B cell (primary cell): ENCODE measurements around the gene GIPR. TPM values are rescaled to one million over a fixed set of nuclear protein-coding genes. Genes with fewer than 3 reads are reported as not detected.

ENCODE experiments used
- ATAC-seq: fragments of 200-7000 bp; cut with Tn5 transposase; one replicate; pipeline ENCODE4 v1.10.0; 2021; ENCODE audit warnings: low read depth, mild to moderate bottlenecking, moderate number of reproducible peaks, moderate library complexity
- CTCF ChIA-PET: fragments of 350-600 bp; sonication (Branson Sonifier 250); formaldehyde crosslinking; loops from one replicate; lab custom pipeline; 2021; ENCODE audit warnings: antibody characterized with exemption, inconsistent platforms; lab: Charles Lee
- POLR2A ChIA-PET: fragments of 350-600 bp; sonication (Branson Sonifier 250); formaldehyde crosslinking; loops from one replicate; lab custom pipeline; 2021; ENCODE audit warnings: antibody characterized with exemption; lab: Charles Lee
- DNase-seq: peaks from one replicate; pipeline ENCODE4 v3.0.0; 2013
- H2AFZ ChIP-seq: 2 replicates; pipeline ENCODE4 v1.6.1; 2012; ENCODE audit warnings: mild to moderate bottlenecking, low read depth, low read length; ENCODE audit not compliant: insufficient read depth, poor library complexity, severe bottlenecking
- H3K27ac ChIP-seq, 2 donors: 1 replicate in 1 of 2; 2 replicates in 1 of 2; pipeline ENCODE4 v1.5.1; 2012 to 2013; ENCODE audit warnings: low read length in 2 of 2, mild to moderate bottlenecking in 2 of 2, moderate library complexity in 1 of 2
- H3K27me3 ChIP-seq, 4 experiments: fragments of 200-600 bp in 1 of 4; sonication (generic) in 1 of 4; replicated peaks in 1 of 4; 1 replicate in 2 of 4; 2 replicates in 2 of 4; pipeline versions ENCODE4 v1.6.1 to v1.7.0; 2013 to 2016; ENCODE audit warnings: low read length in 3 of 4, mild to moderate bottlenecking in 2 of 4, mixed read lengths in 1 of 4, moderate library complexity in 1 of 4; ENCODE audit not compliant: insufficient read depth in 4 of 4, control insufficient read depth in 3 of 4; ENCODE audit errors: control extremely low read depth in 1 of 4
- H3K36me3 ChIP-seq, 2 experiments: replicated peaks in 1 of 2; 1 replicate in 1 of 2; 2 replicates in 1 of 2; pipeline versions ENCODE4 v1.6.1 to v1.7.1; 2013; ENCODE audit warnings: low read length in 1 of 2; ENCODE audit not compliant: insufficient read depth in 2 of 2, control insufficient read depth in 1 of 2; ENCODE audit errors: control extremely low read depth in 1 of 2, extremely low read depth in 1 of 2
- H3K4me1 ChIP-seq, 2 donors: fragments of 200-600 bp in 1 of 2; sonication (generic) in 1 of 2; 1 replicate in 1 of 2; 2 replicates in 1 of 2; pipeline versions ENCODE4 v1.5.1 to v1.6.1; 2013 to 2017; ENCODE audit warnings: low read length in 2 of 2; ENCODE audit not compliant: control insufficient read depth in 2 of 2, insufficient read depth in 2 of 2
- H3K4me2 ChIP-seq: replicated peaks from 2 replicates; pipeline ENCODE3; 2012; ENCODE audit warnings: mild to moderate bottlenecking, low read depth, low read length; ENCODE audit not compliant: poor library complexity, severe bottlenecking
- H3K4me3 ChIP-seq, 5 experiments: fragments of 200-600 bp in 1 of 5; sonication (generic) in 1 of 5; 1 replicate in 3 of 5; 2 replicates in 2 of 5; pipeline versions ENCODE4 v1.5.1 to v1.7.0; 2011 to 2016; ENCODE audit warnings: low read length in 4 of 5, mild to moderate bottlenecking in 4 of 5, low read depth in 2 of 5, control low read depth in 1 of 5, moderate library complexity in 1 of 5; ENCODE audit not compliant: insufficient read depth in 1 of 5; ENCODE audit errors: control extremely low read depth in 1 of 5, extremely low read depth in 1 of 5
- H3K79me2 ChIP-seq: fragments of 200-600 bp; sonication (generic); one replicate; pipeline ENCODE4 v1.6.0; 2016; ENCODE audit warnings: low read length; ENCODE audit not compliant: control insufficient read depth, insufficient read depth
- H3K9ac ChIP-seq: fragments of 200-600 bp; sonication (generic); 2 replicates; pipeline ENCODE4 v1.6.1; 2017; ENCODE audit warnings: mild to moderate bottlenecking, low read length, moderate library complexity
- H3K9me3 ChIP-seq, 3 donors: one replicate each; pipeline versions ENCODE4 v1.6.1 to v1.7.1; 2013; ENCODE audit warnings: low read length in 2 of 3; ENCODE audit not compliant: control insufficient read depth in 2 of 3, insufficient read depth in 1 of 3; ENCODE audit errors: control extremely low read depth in 1 of 3
- H4K20me1 ChIP-seq: 2 replicates; pipeline ENCODE4 v1.6.0; 2012; ENCODE audit warnings: mild to moderate bottlenecking, low read length; ENCODE audit not compliant: insufficient read depth, control insufficient read depth, poor library complexity, severe bottlenecking
- H3K27ac Mint-ChIP-seq: one replicate; pipeline ENCODE4 v1.8.0; 2021; ENCODE audit warnings: mixed read lengths
- H3K27me3 Mint-ChIP-seq: one replicate; pipeline ENCODE4 v1.8.0; 2021; ENCODE audit warnings: mixed read lengths
- H3K4me1 Mint-ChIP-seq: one replicate; pipeline ENCODE4 v1.8.0; 2021; ENCODE audit warnings: mixed read lengths
- H3K4me3 Mint-ChIP-seq: one replicate; pipeline ENCODE4 v1.8.0; 2021; ENCODE audit warnings: mixed read lengths
- H3K9me3 Mint-ChIP-seq: one replicate; pipeline ENCODE4 v1.8.0; 2022; ENCODE audit warnings: mixed read lengths; ENCODE audit not compliant: insufficient read depth
- EZH2 ChIP-seq: IDR thresholded peaks from 2 replicates; pipeline ENCODE4 v1.6.1; 2012; ENCODE audit warnings: borderline replicate concordance, low read depth, mild to moderate bottlenecking, moderate library complexity, low read length; ENCODE audit not compliant: insufficient read depth, poor library complexity, severe bottlenecking
- WGBS: methylation state at CpG from one replicate; pipeline ENCODE4 v1.1.5; 2013; ENCODE audit warnings: missing lambda C conversion rate; ENCODE audit not compliant: insufficient coverage; 5-methylcytosine and 5-hydroxymethylcytosine counted together
- intact Hi-C: fragments of 100-400 bp; cut with micrococcal nuclease; formaldehyde crosslinking; loops from one replicate; pipeline ENCODE4 v1.10.0; 2022
- polyA plus RNA-seq: library from polyadenylated mRNA; depleted of rRNA; stranded (reverse); fragments of >200 nt; gene quantifications from 2 replicates; pipeline ENCODE4 v1.2.3, GENCODE V29; 2012
- total RNA-seq, 2 donors: library from RNA; stranded (reverse); fragments of 120-200 nt in 1 of 2; gene quantifications; 1 replicate in 1 of 2; 2 replicates in 1 of 2; pipeline versions ENCODE4 v1.2.3 to v1.2.4, GENCODE V29; 2013 to 2022
- TF ChIP-seq, protein P1 (sequence below): fragments of 200-600 bp; IDR thresholded peaks from one replicate; pipeline ENCODE4 v1.8.0; 2022; ENCODE audit warnings: antibody characterized with exemption, mild to moderate bottlenecking

The GIPR gene
- total and polyA plus RNA-seq, 2 donors (not counting 1 experiment from before 2014, with no cell fraction given) = 0.43 to 2.3 TPM

DNA sequence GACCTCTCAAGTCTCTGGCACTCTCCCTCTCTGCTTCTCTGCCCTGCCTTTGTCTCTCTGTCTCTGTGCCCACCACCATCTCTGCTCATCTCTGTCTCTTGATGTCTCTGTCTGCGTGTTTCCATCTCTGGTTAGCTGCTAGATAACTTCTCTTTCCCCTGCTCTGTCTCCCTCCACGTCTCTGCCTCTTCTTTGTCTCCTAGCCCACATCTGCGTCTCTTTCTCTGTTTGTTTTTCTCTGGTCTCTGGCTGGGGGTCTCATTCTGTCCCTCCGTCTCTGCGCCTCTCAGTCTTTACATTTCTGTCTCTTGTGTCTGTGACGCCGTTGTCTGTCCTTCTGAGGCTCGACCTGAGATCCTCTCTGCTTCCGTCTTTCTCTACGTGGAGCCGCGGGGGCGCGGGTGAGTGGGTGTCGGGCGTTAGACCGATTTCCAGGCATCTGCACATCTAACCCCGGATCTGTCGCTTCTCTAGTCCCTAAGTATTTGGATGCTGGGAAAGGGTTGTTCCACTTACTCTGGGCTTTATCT, 386 bp downstream of the GIPR start:
- intact Hi-C loops = loop anchor here (1.0 kb wide), 1 partner anchor 13 kb away; no protein-coding TSS in a partner anchor

More for the DNA sequence above, 386 bp downstream of the GIPR start:
- H3K4me3 Mint-ChIP-seq = peak overlapping the region; percentile 85
- Histone ChIP-seq H3K27ac (no peak overlapping the region), H3K9me3 (peaks cover 0 to 23% (median 3%) of the 10 kb centered on the region in 3 donors), H3K27me3 (peaks cover 0 to 61% (median 25%) of the 10 kb centered on the region in 4 experiments), H3K79me2 (no peaks in the 10 kb centered on the region), H4K20me1 (no peaks in the 10 kb centered on the region), H3K9ac (peak overlapping the region; percentile 71), H3K4me2 (peak overlapping the region; percentile 89), H2AFZ (peak overlapping the region; percentile 72), H3K4me1 (peaks cover 34 to 38% of the 10 kb centered on the region in 2 donors), H3K4me3 (peak overlapping the region; percentile 27 to 50 (median 38)), H3K36me3 (no peaks in the 10 kb centered on the region)
- TF ChIP-seq, protein P1, sequence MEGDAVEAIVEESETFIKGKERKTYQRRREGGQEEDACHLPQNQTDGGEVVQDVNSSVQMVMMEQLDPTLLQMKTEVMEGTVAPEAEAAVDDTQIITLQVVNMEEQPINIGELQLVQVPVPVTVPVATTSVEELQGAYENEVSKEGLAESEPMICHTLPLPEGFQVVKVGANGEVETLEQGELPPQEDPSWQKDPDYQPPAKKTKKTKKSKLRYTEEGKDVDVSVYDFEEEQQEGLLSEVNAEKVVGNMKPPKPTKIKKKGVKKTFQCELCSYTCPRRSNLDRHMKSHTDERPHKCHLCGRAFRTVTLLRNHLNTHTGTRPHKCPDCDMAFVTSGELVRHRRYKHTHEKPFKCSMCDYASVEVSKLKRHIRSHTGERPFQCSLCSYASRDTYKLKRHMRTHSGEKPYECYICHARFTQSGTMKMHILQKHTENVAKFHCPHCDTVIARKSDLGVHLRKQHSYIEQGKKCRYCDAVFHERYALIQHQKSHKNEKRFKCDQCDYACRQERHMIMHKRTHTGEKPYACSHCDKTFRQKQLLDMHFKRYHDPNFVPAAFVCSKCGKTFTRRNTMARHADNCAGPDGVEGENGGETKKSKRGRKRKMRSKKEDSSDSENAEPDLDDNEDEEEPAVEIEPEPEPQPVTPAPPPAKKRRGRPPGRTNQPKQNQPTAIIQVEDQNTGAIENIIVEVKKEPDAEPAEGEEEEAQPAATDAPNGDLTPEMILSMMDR = no peak
- no peak for TF ChIP-seq EZH2
- DNase-seq (peak; percentile 58), ATAC-seq (no peak)
- no peaks in the 10 kb centered on the region for H3K9me3 Mint-ChIP-seq
- H3K4me1 Mint-ChIP-seq = peaks cover 33% of the 10 kb centered on the region
- H3K27ac Mint-ChIP-seq = peak overlapping the region; percentile 4
- CTCF ChIA-PET = interaction anchor here (1.4 to 3.0 kb wide), 2 partner anchors 12 to 25 kb away, joined by 3 to 11 read pairs; partner anchors contain the start of gene QPCTL
- WGBS = 2% methylated on average over 13 of the region's 19 CpGs
- POLR2A ChIA-PET = interaction anchor here (0.6 to 1.0 kb wide), 2 partner anchors 17 to 23 kb away, joined by 3 read pairs; no protein-coding TSS in a partner anchor
- peaks cover 36% of the 10 kb centered on the region for H3K27me3 Mint-ChIP-seq
